ENCODE data around the gene LRIG3.
"Not testable (repeated sequence)": the region's sequence is repeated elsewhere in the genome, so short reads cannot be mapped to it uniquely, and the experiment has no call there.

DNA sequence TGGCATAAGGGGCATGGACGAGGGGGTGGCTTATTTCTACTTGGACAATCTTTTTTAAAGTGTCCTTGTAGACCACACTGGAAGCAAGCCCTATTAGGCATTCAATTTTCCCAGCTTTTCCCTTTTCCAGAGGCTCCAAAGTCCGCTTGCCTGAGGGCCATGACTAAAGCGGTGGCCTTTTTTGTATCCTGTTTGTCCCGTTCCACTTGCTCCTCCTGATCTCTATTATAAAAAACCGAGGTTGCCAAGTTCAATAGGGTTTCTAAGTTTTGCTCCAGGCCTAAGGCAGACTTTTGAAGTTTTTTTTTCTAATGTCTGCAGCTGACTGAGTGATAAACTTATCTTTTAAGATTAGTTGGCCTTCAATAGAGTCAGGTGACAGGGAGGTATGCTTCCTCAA, 64.7 kb downstream of the LRIG3 start:
- TF ChIP-seq, protein P1, sequence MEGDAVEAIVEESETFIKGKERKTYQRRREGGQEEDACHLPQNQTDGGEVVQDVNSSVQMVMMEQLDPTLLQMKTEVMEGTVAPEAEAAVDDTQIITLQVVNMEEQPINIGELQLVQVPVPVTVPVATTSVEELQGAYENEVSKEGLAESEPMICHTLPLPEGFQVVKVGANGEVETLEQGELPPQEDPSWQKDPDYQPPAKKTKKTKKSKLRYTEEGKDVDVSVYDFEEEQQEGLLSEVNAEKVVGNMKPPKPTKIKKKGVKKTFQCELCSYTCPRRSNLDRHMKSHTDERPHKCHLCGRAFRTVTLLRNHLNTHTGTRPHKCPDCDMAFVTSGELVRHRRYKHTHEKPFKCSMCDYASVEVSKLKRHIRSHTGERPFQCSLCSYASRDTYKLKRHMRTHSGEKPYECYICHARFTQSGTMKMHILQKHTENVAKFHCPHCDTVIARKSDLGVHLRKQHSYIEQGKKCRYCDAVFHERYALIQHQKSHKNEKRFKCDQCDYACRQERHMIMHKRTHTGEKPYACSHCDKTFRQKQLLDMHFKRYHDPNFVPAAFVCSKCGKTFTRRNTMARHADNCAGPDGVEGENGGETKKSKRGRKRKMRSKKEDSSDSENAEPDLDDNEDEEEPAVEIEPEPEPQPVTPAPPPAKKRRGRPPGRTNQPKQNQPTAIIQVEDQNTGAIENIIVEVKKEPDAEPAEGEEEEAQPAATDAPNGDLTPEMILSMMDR (IDR thresholded peaks at IDR 0.05; ENCODE audit: extremely low read depth in 1 of 2, insufficient read depth in 1 of 2, low read depth in 1 of 2, low read length in 2 of 2), result not testable (repeated sequence)
- not testable (repeated sequence) for TF ChIP-seq MAX (IDR thresholded peaks at IDR 0.05; ENCODE audit: insufficient read depth, insufficient read length); JUN (IDR thresholded peaks at IDR 0.05; ENCODE audit: borderline replicate concordance, insufficient read depth, insufficient read length, low read depth); GATA2 (IDR thresholded peaks at IDR 0.05; ENCODE audit: insufficient read depth, insufficient read length, low read depth, low read length); POLR2A (IDR thresholded peaks at IDR 0.05; ENCODE audit: low read depth, low read length); POLR2AphosphoS5 (IDR thresholded peaks at IDR 0.05; ENCODE audit: insufficient read depth, low read depth, low read length); EZH2 (IDR thresholded peaks at IDR 0.05; ENCODE audit: borderline replicate concordance, low read depth, low read length, severe bottlenecking)

Data from endothelial cell of umbilical vein (primary cell).